ENCODE data around the gene F2.

The F2 gene

DNA sequence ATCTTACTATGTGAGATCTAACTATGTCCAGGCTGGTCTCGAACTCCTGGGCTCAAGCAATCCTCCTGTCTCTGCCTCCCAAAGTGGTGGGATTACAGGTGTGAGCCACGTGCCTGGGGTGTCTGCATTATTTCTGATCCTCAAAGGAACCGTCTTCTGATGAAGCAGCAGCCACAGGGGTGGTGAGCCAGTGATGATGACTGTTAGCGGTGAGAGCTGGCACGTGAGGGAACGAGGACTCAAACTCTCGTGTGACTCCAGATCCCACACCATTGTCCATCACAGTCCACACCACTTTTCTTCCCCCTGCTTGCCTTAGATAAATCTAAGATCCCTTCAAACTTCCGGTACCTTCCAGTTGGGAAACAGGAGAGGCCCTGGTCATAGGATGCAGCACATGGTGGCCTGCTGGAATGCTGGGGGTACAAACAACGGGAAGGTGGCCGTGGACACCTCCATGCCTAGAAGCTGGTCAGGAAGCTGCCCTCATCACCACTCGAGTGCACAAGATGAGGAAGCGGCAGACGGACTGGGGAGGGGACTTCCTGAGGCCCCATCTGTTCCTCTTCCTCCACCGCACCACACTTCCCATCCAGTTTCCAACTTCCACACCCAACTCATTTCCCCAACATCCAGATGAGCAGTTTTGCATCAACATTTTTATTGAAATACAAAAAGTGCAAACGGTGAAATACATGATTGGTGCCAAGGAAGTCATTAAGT, 42.4 kb upstream of the F2 start:
- Histone ChIP-seq H3K36me3 (ENCODE audit: control insufficient read depth in 1 of 2, insufficient read depth in 2 of 2, low read length in 2 of 2) (peaks cover 59 to 73% of the 10 kb centered on the region in 2 donors), H3K27me3 (ENCODE audit: control insufficient read depth in 1 of 2, insufficient read depth in 2 of 2, low read length in 2 of 2) (no peaks in the 10 kb centered on the region), H3K9ac (ENCODE audit: low read depth in 1 of 2, low read length in 2 of 2) (no peak overlapping the region), H3K4me3 (ENCODE audit: low read depth in 1 of 2, low read length in 2 of 2) (no peak overlapping the region), H3K9me3 (ENCODE audit: control insufficient read depth in 1 of 2, low read length in 2 of 2) (no peaks in the 10 kb centered on the region), H3K4me1 (ENCODE audit: control insufficient read depth in 1 of 2, insufficient read depth in 2 of 2, low read length in 2 of 2) (peaks cover 43 to 51% of the 10 kb centered on the region in 2 donors), H3K27ac (ENCODE audit: low read depth, low read length) (no peak overlapping the region)

- H3K9ac ChIP-seq (ENCODE audit: low read depth in 1 of 2, low read length in 2 of 2) = no peak overlapping the region
- H3K9me3 ChIP-seq (ENCODE audit: control insufficient read depth in 1 of 2, low read length in 2 of 2) = no peaks in the 10 kb centered on the region
- no peaks in the 10 kb centered on the region for H3K27me3 ChIP-seq (ENCODE audit: control insufficient read depth in 1 of 2, insufficient read depth in 2 of 2, low read length in 2 of 2)
- H3K36me3 ChIP-seq (ENCODE audit: control insufficient read depth in 1 of 2, insufficient read depth in 2 of 2, low read length in 2 of 2) = peaks cover 60 to 73% of the 10 kb centered on the region in 2 donors
- H3K4me3 ChIP-seq (ENCODE audit: low read depth in 1 of 2, low read length in 2 of 2) = no peak overlapping the region
- no peak overlapping the region for H3K27ac ChIP-seq (ENCODE audit: low read depth, low read length)
- peaks cover 37 to 46% of the 10 kb centered on the region in 2 donors for H3K4me1 ChIP-seq (ENCODE audit: control insufficient read depth in 1 of 2, insufficient read depth in 2 of 2, low read length in 2 of 2)
Measured at GRCh38 chr11:46677169-46677568, 41.8 kb upstream of the F2 start.

DNA sequence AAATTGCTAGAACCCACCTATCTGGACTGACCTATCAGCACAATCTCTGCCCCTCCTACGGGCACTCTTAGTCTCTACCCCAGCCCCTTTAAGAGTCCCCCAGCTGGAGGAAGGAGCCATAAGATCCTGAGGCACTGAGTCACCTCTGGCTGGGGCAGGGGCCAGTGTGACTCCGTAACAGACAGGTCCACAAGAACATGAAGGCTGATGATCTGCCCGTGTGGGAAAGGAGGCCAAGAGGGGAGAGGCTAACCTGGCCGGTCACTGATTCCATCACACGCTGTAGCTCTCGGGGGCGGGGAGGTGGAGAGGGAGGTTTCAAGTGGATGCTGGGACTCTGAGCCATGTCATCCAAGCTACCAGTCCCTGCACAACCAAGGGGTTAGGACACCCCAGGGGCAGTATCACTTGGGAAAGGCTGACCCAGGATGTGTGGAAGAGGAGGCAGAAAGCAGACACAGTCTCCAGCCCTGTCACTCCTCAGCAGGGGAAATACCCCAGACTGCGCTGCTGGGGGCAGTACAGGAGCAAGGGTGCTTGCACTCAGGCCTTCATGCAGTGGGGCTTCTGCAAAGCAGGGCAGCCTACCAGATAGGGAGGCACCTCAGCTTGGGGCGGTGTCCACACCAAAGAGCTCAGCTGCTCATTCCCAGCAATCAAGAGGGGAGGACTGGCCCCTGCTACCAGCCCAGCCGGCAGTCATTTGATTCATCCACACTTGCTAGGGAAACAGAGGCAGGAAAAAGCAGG, 40.8 kb upstream of the F2 start:
- Histone ChIP-seq H3K4me3 (ENCODE audit: low read depth in 1 of 2, low read length in 2 of 2) (no peak overlapping the region), H3K4me1 (ENCODE audit: control insufficient read depth in 1 of 2, insufficient read depth in 2 of 2, low read length in 2 of 2) (peaks cover 35 to 41% of the 10 kb centered on the region in 2 donors), H3K9ac (ENCODE audit: low read depth in 1 of 2, low read length in 2 of 2) (no peak overlapping the region), H3K36me3 (ENCODE audit: control insufficient read depth in 1 of 2, insufficient read depth in 2 of 2, low read length in 2 of 2) (peaks cover 52 to 71% of the 10 kb centered on the region in 2 donors), H3K27ac (ENCODE audit: low read depth, low read length) (no peak overlapping the region), H3K27me3 (ENCODE audit: control insufficient read depth in 1 of 2, insufficient read depth in 2 of 2, low read length in 2 of 2) (no peaks in the 10 kb centered on the region), H3K9me3 (ENCODE audit: control insufficient read depth in 1 of 2, low read length in 2 of 2) (no peaks in the 10 kb centered on the region)

DNA sequence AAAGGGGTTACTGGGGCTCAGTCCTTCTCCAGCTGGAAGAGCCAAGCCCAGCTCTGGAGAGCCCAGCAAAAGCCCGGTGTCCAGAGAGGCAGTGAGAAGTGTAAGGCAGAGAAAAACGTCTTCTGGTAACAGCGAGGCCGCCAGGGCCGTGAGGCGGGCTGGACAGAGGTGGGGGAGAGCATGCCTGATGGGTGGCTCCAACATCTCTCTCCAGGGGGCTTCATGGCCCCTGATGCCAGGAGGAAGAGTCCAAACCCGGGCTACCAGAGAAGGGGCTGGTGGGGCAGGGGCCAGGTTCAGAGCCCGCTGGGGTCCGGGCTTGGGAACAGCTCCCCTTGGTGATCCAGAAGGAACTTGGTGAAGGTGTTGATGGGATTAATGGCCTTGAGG, 40.3 kb upstream of the F2 start:
- H3K36me3 ChIP-seq (ENCODE audit: control insufficient read depth in 1 of 2, insufficient read depth in 2 of 2, low read length in 2 of 2) = peaks cover 47 to 69% of the 10 kb centered on the region in 2 donors
- H3K27ac ChIP-seq (ENCODE audit: low read depth, low read length) = no peak overlapping the region
- H3K4me1 ChIP-seq (ENCODE audit: control insufficient read depth in 1 of 2, insufficient read depth in 2 of 2, low read length in 2 of 2) = peaks cover 35 to 41% of the 10 kb centered on the region in 2 donors
- H3K27me3 ChIP-seq (ENCODE audit: control insufficient read depth in 1 of 2, insufficient read depth in 2 of 2, low read length in 2 of 2) = no peaks in the 10 kb centered on the region
- no peaks in the 10 kb centered on the region for H3K9me3 ChIP-seq (ENCODE audit: control insufficient read depth in 1 of 2, low read length in 2 of 2)
- H3K4me3 ChIP-seq (ENCODE audit: low read depth in 1 of 2, low read length in 2 of 2) = no peak overlapping the region
- H3K9ac ChIP-seq (ENCODE audit: low read depth in 1 of 2, low read length in 2 of 2) = no peak overlapping the region

- Histone ChIP-seq H3K4me3 (ENCODE audit: low read depth in 1 of 2, low read length in 2 of 2) (no peak overlapping the region), H3K27me3 (ENCODE audit: control insufficient read depth in 1 of 2, insufficient read depth in 2 of 2, low read length in 2 of 2) (no peaks in the 10 kb centered on the region), H3K4me1 (ENCODE audit: control insufficient read depth in 1 of 2, insufficient read depth in 2 of 2, low read length in 2 of 2) (peaks cover 27 to 35% of the 10 kb centered on the region in 2 donors), H3K36me3 (ENCODE audit: control insufficient read depth in 1 of 2, insufficient read depth in 2 of 2, low read length in 2 of 2) (peaks cover 50 to 73% of the 10 kb centered on the region in 2 donors), H3K9ac (ENCODE audit: low read depth in 1 of 2, low read length in 2 of 2) (no peak overlapping the region), H3K9me3 (ENCODE audit: control insufficient read depth in 1 of 2, low read length in 2 of 2) (no peaks in the 10 kb centered on the region), H3K27ac (ENCODE audit: low read depth, low read length) (no peak overlapping the region)
Measured at GRCh38 chr11:46679241-46680163, 39.5 kb upstream of the F2 start.

DNA sequence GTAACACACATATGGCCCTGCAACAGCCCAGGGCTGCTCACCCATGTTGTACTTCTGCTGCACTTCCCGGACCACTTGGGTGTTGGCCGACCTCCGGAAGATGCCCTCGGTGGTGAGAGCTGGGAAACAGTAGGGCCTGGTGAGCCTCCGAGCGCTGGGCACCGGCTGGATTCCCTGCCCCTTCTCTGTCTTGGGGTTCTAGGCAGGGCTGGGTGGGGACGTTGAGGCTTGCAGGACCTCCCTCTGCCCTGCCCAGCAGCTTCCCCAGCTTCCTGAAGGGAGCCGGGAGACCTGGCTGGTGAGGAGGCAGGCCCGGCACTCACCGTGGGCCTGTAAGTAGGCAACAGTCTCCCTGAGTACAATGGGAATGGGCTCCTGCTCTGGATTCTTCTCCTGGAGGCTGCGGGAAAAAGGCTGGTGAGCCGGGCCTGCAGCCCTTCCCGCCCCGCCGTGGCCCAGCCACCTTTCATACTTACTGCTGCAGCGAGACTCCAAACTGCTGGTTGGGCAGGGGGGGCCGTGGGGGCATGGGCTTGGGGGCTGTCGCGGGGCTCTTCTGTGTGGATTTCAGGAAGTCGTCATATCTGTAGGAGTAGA, 38.8 kb upstream of the F2 start:
- no peak overlapping the region for H3K27ac ChIP-seq (ENCODE audit: low read depth, low read length)
- H3K4me3 ChIP-seq (ENCODE audit: low read depth in 1 of 2, low read length in 2 of 2) = no peak overlapping the region
- H3K9me3 ChIP-seq (ENCODE audit: control insufficient read depth in 1 of 2, low read length in 2 of 2) = no peaks in the 10 kb centered on the region
- H3K4me1 ChIP-seq (ENCODE audit: control insufficient read depth in 1 of 2, insufficient read depth in 2 of 2, low read length in 2 of 2) = peaks cover 20 to 28% of the 10 kb centered on the region in 2 donors
- H3K9ac ChIP-seq (ENCODE audit: low read depth in 1 of 2, low read length in 2 of 2) = no peak overlapping the region
- H3K36me3 ChIP-seq (ENCODE audit: control insufficient read depth in 1 of 2, insufficient read depth in 2 of 2, low read length in 2 of 2) = peaks cover 50 to 75% of the 10 kb centered on the region in 2 donors
- no peaks in the 10 kb centered on the region for H3K27me3 ChIP-seq (ENCODE audit: control insufficient read depth in 1 of 2, insufficient read depth in 2 of 2, low read length in 2 of 2)

- Histone ChIP-seq H3K36me3 (ENCODE audit: control insufficient read depth in 1 of 2, insufficient read depth in 2 of 2, low read length in 2 of 2) (peaks cover 50 to 75% of the 10 kb centered on the region in 2 donors), H3K27ac (ENCODE audit: low read depth, low read length) (no peak overlapping the region), H3K9ac (ENCODE audit: low read depth in 1 of 2, low read length in 2 of 2) (no peak overlapping the region)
Measured at GRCh38 chr11:46680815-46681214, 38.2 kb upstream of the F2 start.

GRCh38 chr11:46681814-46682213, 37.2 kb upstream of the F2 start:
- Histone ChIP-seq H3K9me3 (ENCODE audit: control insufficient read depth in 1 of 2, low read length in 2 of 2) (no peaks in the 10 kb centered on the region), H3K4me1 (ENCODE audit: control insufficient read depth in 1 of 2, insufficient read depth in 2 of 2, low read length in 2 of 2) (peaks cover 7 to 12% of the 10 kb centered on the region in 2 donors), H3K9ac (ENCODE audit: low read depth in 1 of 2, low read length in 2 of 2) (no peak overlapping the region), H3K4me3 (ENCODE audit: low read depth in 1 of 2, low read length in 2 of 2) (no peak overlapping the region), H3K27ac (ENCODE audit: low read depth, low read length) (no peak overlapping the region), H3K27me3 (ENCODE audit: control insufficient read depth in 1 of 2, insufficient read depth in 2 of 2, low read length in 2 of 2) (no peaks in the 10 kb centered on the region), H3K36me3 (ENCODE audit: control insufficient read depth in 1 of 2, insufficient read depth in 2 of 2, low read length in 2 of 2) (peaks cover 48 to 72% of the 10 kb centered on the region in 2 donors)

More at GRCh38 chr11:46680815-46681214, 38.2 kb upstream of the F2 start:
- no peaks in the 10 kb centered on the region for H3K9me3 ChIP-seq (ENCODE audit: control insufficient read depth in 1 of 2, low read length in 2 of 2)
- peaks cover 14 to 22% of the 10 kb centered on the region in 2 donors for H3K4me1 ChIP-seq (ENCODE audit: control insufficient read depth in 1 of 2, insufficient read depth in 2 of 2, low read length in 2 of 2)
- H3K4me3 ChIP-seq (ENCODE audit: low read depth in 1 of 2, low read length in 2 of 2) = no peak overlapping the region
- H3K27me3 ChIP-seq (ENCODE audit: control insufficient read depth in 1 of 2, insufficient read depth in 2 of 2, low read length in 2 of 2) = no peaks in the 10 kb centered on the region

GRCh38 chr11:46682773-46683752, 36.0 kb upstream of the F2 start:
- Histone ChIP-seq H3K27ac (ENCODE audit: low read depth, low read length) (no peak overlapping the region), H3K4me1 (ENCODE audit: control insufficient read depth in 1 of 2, insufficient read depth in 2 of 2, low read length in 2 of 2) (peaks cover 7 to 9% of the 10 kb centered on the region in 2 donors), H3K36me3 (ENCODE audit: control insufficient read depth in 1 of 2, insufficient read depth in 2 of 2, low read length in 2 of 2) (peaks cover 57 to 76% of the 10 kb centered on the region in 2 donors), H3K9me3 (ENCODE audit: control insufficient read depth in 1 of 2, low read length in 2 of 2) (no peaks in the 10 kb centered on the region), H3K9ac (ENCODE audit: low read depth in 1 of 2, low read length in 2 of 2) (no peak overlapping the region), H3K4me3 (ENCODE audit: low read depth in 1 of 2, low read length in 2 of 2) (no peak overlapping the region), H3K27me3 (ENCODE audit: control insufficient read depth in 1 of 2, insufficient read depth in 2 of 2, low read length in 2 of 2) (no peaks in the 10 kb centered on the region)

All from duodenal mucosa (tissue), 2 donors.